Prostate gland (tissue), 2 donors: Measurements from ENCODE around the gene PGBD5. TPM values are rescaled to one million over a fixed set of nuclear protein-coding genes. Genes with fewer than 3 reads are reported as not detected.

ENCODE experiments used
- DNase-seq: peaks from one replicate; pipeline ENCODE4 v3.0.0-alpha.2; 2019; ENCODE audit warnings: low spot score
- H3K27ac ChIP-seq, 2 donors: fragments of 200-600 bp; sonication (generic); 2 replicates each; pipeline ENCODE4 v1.5.1; 2017 to 2019
- H3K27me3 ChIP-seq: fragments of 200-600 bp; sonication (generic); replicated peaks from 2 replicates; pipeline ENCODE4 v1.5.1; 2019; ENCODE audit not compliant: insufficient read depth
- H3K36me3 ChIP-seq, 2 donors: fragments of 200-600 bp; sonication (generic); 1 replicate in 1 of 2; 2 replicates in 1 of 2; pipeline versions ENCODE4 v1.5.1 to v1.8.1; 2017 to 2019
- H3K4me1 ChIP-seq: fragments of 200-600 bp; sonication (generic); replicated peaks from 2 replicates; pipeline ENCODE4 v1.5.1; 2019
- H3K4me3 ChIP-seq, 2 donors: fragments of 200-600 bp; sonication (generic); 2 replicates each; pipeline ENCODE4 v1.5.1; 2017 to 2019
- H3K9me3 ChIP-seq: fragments of 200-600 bp; sonication (generic); 2 replicates; pipeline ENCODE4 v1.5.1; 2017
- CTCF ChIP-seq, 4 experiments: fragments of 200-600 bp in 2 of 4; fragments of 450-650 bp in 2 of 4; sonication (generic) in 2 of 4; IDR thresholded peaks; 1 replicate in 3 of 4; 2 replicates in 1 of 4; pipeline ENCODE4 v1.5.1; 2016 to 2019; ENCODE audit warnings: antibody characterized with exemption in 4 of 4, mild to moderate bottlenecking in 2 of 4, moderate library complexity in 2 of 4
- POLR2A ChIP-seq: fragments of 450-650 bp; IDR thresholded peaks from one replicate; pipeline ENCODE4 v1.6.1; 2016; ENCODE audit warnings: antibody characterized with exemption, mild to moderate bottlenecking
- POLR2AphosphoS5 ChIP-seq: sonication (generic); formaldehyde crosslinking; IDR thresholded peaks from one replicate; pipeline ENCODE4 v1.6.1; 2017; ENCODE audit warnings: antibody characterized with exemption
- WGBS: methylation state at CpG from one replicate; pipeline ENCODE4 v1.1.5; 2018; 5-methylcytosine and 5-hydroxymethylcytosine counted together
- intact Hi-C: fragments of 100-400 bp; cut with DNase I; formaldehyde crosslinking; loops from one replicate; pipeline ENCODE4 v1.14.2; 2022
- total RNA-seq, 2 donors: library from RNA; depleted of rRNA; stranded (reverse); fragments of >200 nt; gene quantifications; one replicate each; pipeline ENCODE4 v1.1.0, GENCODE V29; 2016

Gene PGBD5
- total RNA-seq, 2 donors from 2014 or later = 0.55 to 8.8 TPM

GRCh38 chr1:230274254-230274653, 151.9 kb downstream of the PGBD5 start:
- no peak overlapping the region for H3K27ac ChIP-seq
- WGBS = 80% methylated on average over 15 of the region's 15 CpGs
- no peak overlapping the region for H3K4me3 ChIP-seq
- no peaks in the 10 kb centered on the region for H3K36me3 ChIP-seq
- TF ChIP-seq CTCF (IDR thresholded peaks at IDR 0.05) = no peak
- TF ChIP-seq POLR2A = no peak
- no peak for TF ChIP-seq POLR2AphosphoS5
- no peak for DNase-seq
- no peaks in the 10 kb centered on the region for H3K27me3 ChIP-seq
- intact Hi-C loops = no loop called here
- no peaks in the 10 kb centered on the region for H3K9me3 ChIP-seq
- H3K4me1 ChIP-seq = no peaks in the 10 kb centered on the region

GRCh38 chr1:230273141-230273710, 152.9 kb downstream of the PGBD5 start:
- Histone ChIP-seq H3K4me3 (no peak overlapping the region), H3K4me1 (no peaks in the 10 kb centered on the region), H3K27ac (no peak overlapping the region), H3K27me3 (no peaks in the 10 kb centered on the region), H3K36me3 (no peaks in the 10 kb centered on the region), H3K9me3 (no peaks in the 10 kb centered on the region)
- DNase-seq = no peak
- intact Hi-C loops = no loop called here
- 91% methylated on average over 7 of the region's 7 CpGs for WGBS
- TF ChIP-seq CTCF (IDR thresholded peaks at IDR 0.05) = no peak
- TF ChIP-seq POLR2A = no peak
- TF ChIP-seq POLR2AphosphoS5 = no peak

- WGBS = 96% methylated on average over 9 of the region's 9 CpGs
- Histone ChIP-seq H3K4me1 (no peaks in the 10 kb centered on the region), H3K9me3 (no peaks in the 10 kb centered on the region), H3K27ac (no peak overlapping the region), H3K27me3 (no peaks in the 10 kb centered on the region), H3K4me3 (no peak overlapping the region), H3K36me3 (no peaks in the 10 kb centered on the region)
- DNase-seq = no peak
- no peak for TF ChIP-seq CTCF (IDR thresholded peaks at IDR 0.05)
- no peak for TF ChIP-seq POLR2AphosphoS5
- no peak for TF ChIP-seq POLR2A
- intact Hi-C loops = no loop called here
Observed at GRCh38 chr1:230272557-230272956, 153.6 kb downstream of the PGBD5 start.

DNA sequence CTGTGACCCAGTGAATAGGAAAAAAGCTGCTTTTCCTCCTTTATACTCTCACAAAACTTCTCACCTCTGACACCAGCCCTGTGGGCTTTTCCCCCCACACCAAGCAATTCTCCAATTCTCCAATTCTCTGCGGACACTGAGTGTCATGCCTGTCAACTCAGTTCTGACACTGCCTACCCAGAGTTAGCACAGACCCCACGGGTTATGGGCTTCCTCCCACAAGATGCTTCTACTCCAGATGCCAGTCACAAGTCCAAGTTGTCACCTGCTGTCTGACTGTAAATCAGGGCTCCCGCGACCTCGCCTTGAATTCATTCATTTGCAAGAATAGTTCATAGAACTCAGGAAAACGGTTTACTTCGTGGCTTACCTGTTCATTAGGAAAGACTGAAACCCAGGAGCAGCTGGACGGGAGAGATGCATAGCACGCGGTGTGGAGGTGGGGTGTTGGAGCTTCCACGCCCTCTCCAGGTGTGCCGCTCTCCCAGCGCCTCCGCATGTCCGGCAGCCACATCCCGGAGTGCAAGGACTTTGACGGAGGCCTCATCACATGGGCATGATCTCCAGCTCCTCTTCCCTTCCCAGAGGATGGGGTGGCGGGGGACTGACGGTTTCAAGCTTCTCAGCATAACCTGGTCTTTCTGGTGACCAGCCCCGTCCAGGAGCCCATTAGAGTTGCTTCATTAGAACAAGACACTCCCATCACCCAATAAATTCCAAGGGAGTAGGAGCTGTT, 154.7 kb downstream of the PGBD5 start:
- no peaks in the 10 kb centered on the region for H3K36me3 ChIP-seq
- intact Hi-C loops = no loop called here
- 91% methylated on average over 20 of the region's 20 CpGs for WGBS

More for the DNA sequence above, 154.7 kb downstream of the PGBD5 start:
- Histone ChIP-seq H3K4me1 (no peaks in the 10 kb centered on the region), H3K4me3 (no peak overlapping the region), H3K27ac (no peak overlapping the region), H3K9me3 (no peaks in the 10 kb centered on the region), H3K27me3 (no peaks in the 10 kb centered on the region)
- TF ChIP-seq CTCF (IDR thresholded peaks at IDR 0.05) (no peak), POLR2AphosphoS5 (no peak), POLR2A (no peak)
- DNase-seq = no peak
